Liver (tissue), 9 donors: ENCODE results near the gene APOA1. TPM values are rescaled to one million over a fixed set of nuclear protein-coding genes. Genes with fewer than 3 reads are reported as not detected.

Experiments
- DNase-seq: peaks from one replicate; pipeline ENCODE4 v3.0.0-alpha.2; 2017; ENCODE audit warnings: low spot score
- H3K27ac ChIP-seq, 2 donors: one replicate each; pipeline ENCODE4 v1.7.0; 2013; ENCODE audit warnings: inconsistent platforms in 2 of 2, low read length in 2 of 2, control low read depth in 1 of 2, low read depth in 1 of 2, mild to moderate bottlenecking in 1 of 2
- H3K27me3 ChIP-seq, 4 donors: one replicate each; pipeline versions ENCODE4 v1.6.1 to v1.7.0; 2013; ENCODE audit warnings: low read length in 3 of 4, inconsistent platforms in 1 of 4, mild to moderate bottlenecking in 1 of 4, moderate library complexity in 1 of 4; ENCODE audit not compliant: control insufficient read depth in 4 of 4, insufficient read depth in 4 of 4
- H3K36me3 ChIP-seq, 4 donors: one replicate each; pipeline versions ENCODE4 v1.6.1 to v1.7.0; 2013; ENCODE audit warnings: low read length in 3 of 4, mild to moderate bottlenecking in 3 of 4, low read depth in 1 of 4, moderate library complexity in 1 of 4; ENCODE audit not compliant: control insufficient read depth in 4 of 4, insufficient read depth in 3 of 4
- H3K4me1 ChIP-seq, 4 donors: one replicate each; pipeline versions ENCODE4 v1.6.1 to v1.7.0; 2013; ENCODE audit warnings: low read length in 3 of 4, mild to moderate bottlenecking in 3 of 4, moderate library complexity in 1 of 4; ENCODE audit not compliant: control insufficient read depth in 4 of 4, insufficient read depth in 4 of 4
- H3K4me3 ChIP-seq, 3 donors: one replicate each; pipeline versions ENCODE4 v1.6.1 to v1.7.0; 2013; ENCODE audit warnings: low read length in 3 of 3, control low read depth in 1 of 3, low read depth in 1 of 3, mild to moderate bottlenecking in 1 of 3
- H3K9ac ChIP-seq, 2 donors: one replicate each; pipeline ENCODE4 v1.7.0; 2013; ENCODE audit warnings: low read length in 2 of 2, mild to moderate bottlenecking in 2 of 2, moderate library complexity in 2 of 2, control low read depth in 1 of 2, low read depth in 1 of 2
- H3K9me3 ChIP-seq, 4 donors: one replicate each; pipeline versions ENCODE4 v1.6.1 to v1.7.0; 2013; ENCODE audit warnings: low read length in 3 of 4; ENCODE audit not compliant: control insufficient read depth in 4 of 4
- ATF3 ChIP-seq: IDR thresholded peaks from 2 replicates; pipeline ENCODE4 v1.6.1; 2016; ENCODE audit warnings: antibody characterized with exemption
- CTCF ChIP-seq: fragments of 150-350 bp; IDR thresholded peaks from 2 replicates; pipeline ENCODE4 v1.5.1; 2017; ENCODE audit warnings: improper control_type of control experiment, low read depth, low read length; ENCODE audit not compliant: missing input control
- EGR1 ChIP-seq, 2 donors: IDR thresholded peaks; 2 replicates each; pipeline ENCODE4 v1.6.1; 2016 to 2018; ENCODE audit warnings: antibody characterized with exemption in 2 of 2, low read depth in 2 of 2
- FOXA1 ChIP-seq: IDR thresholded peaks from 2 replicates; pipeline ENCODE4 v1.6.1; 2016; ENCODE audit warnings: antibody characterized with exemption
- FOXA2 ChIP-seq: IDR thresholded peaks from 2 replicates; pipeline ENCODE4 v1.6.1; 2016; ENCODE audit warnings: antibody characterized with exemption
- GABPA ChIP-seq, 2 donors: IDR thresholded peaks in 1 of 2; conservative IDR thresholded peaks in 1 of 2; 2 replicates each; pipeline ENCODE4 v1.6.1; 2016; ENCODE audit warnings: antibody characterized with exemption in 2 of 2, mild to moderate bottlenecking in 1 of 2, moderate library complexity in 1 of 2
- HNF4A ChIP-seq, 2 donors: conservative IDR thresholded peaks; 2 replicates each; pipeline ENCODE4 v1.6.1; 2016; ENCODE audit warnings: antibody characterized with exemption in 2 of 2, mild to moderate bottlenecking in 2 of 2
- HNF4G ChIP-seq: IDR thresholded peaks from 2 replicates; pipeline ENCODE4 v1.6.1; 2016; ENCODE audit warnings: antibody characterized with exemption
- JUND ChIP-seq, 2 donors: IDR thresholded peaks; 2 replicates each; pipeline ENCODE4 v1.6.1; 2016; ENCODE audit warnings: antibody characterized with exemption in 2 of 2
- MAX ChIP-seq: IDR thresholded peaks from 2 replicates; pipeline ENCODE4 v1.6.1; 2016; ENCODE audit warnings: antibody characterized with exemption
- NR2F2 ChIP-seq: IDR thresholded peaks from 2 replicates; pipeline ENCODE4 v1.6.1; 2016; ENCODE audit warnings: antibody characterized with exemption
- RAD21 ChIP-seq, 2 donors: IDR thresholded peaks; 2 replicates each; pipeline ENCODE4 v1.6.1; 2016; ENCODE audit warnings: antibody characterized with exemption in 2 of 2, mild to moderate bottlenecking in 2 of 2
- RXRA ChIP-seq, 2 donors: IDR thresholded peaks; 2 replicates each; pipeline ENCODE4 v1.6.1; 2017 to 2018; ENCODE audit warnings: antibody characterized with exemption in 2 of 2, mild to moderate bottlenecking in 1 of 2
- SP1 ChIP-seq: IDR thresholded peaks from 2 replicates; pipeline ENCODE4 v1.6.1; 2018; ENCODE audit warnings: antibody characterized with exemption, mild to moderate bottlenecking
- TAF1 ChIP-seq: conservative IDR thresholded peaks from 2 replicates; pipeline ENCODE4 v1.6.1; 2016; ENCODE audit warnings: antibody characterized with exemption, mild to moderate bottlenecking
- ZBTB33 ChIP-seq: IDR thresholded peaks from 2 replicates; pipeline ENCODE4 v1.6.1; 2016; ENCODE audit warnings: antibody characterized with exemption
- WGBS: extraction: QIAGEN DNeasy Blood & Tissue Kit; methylation state at CpG from one replicate; pipeline ENCODE4 v1.1.7; 2013; 5-methylcytosine and 5-hydroxymethylcytosine counted together
- polyA plus RNA-seq, 2 donors: library from polyadenylated mRNA; stranded (reverse) in 1 of 2; unstranded in 1 of 2; fragments of 200-250 nt in 1 of 2; fragments of >200 nt in 1 of 2; fragmentation: Nextera tagmentation in 1 of 2; extraction: Ambion mirVana in 1 of 2; gene quantifications; one replicate each; pipeline versions ENCODE4 v1.2.1 to v1.2.3, GENCODE V29; 2013 to 2015
- total RNA-seq, 2 donors: library from RNA; depleted of rRNA; stranded (reverse); fragments of >200 nt; gene quantifications; one replicate each; pipeline ENCODE4 v1.2.3, GENCODE V29; 2014
- donor health status: healthy.
- donor health status: healthy.
- donor health status: healthy.
- donor health status: healthy.
- donor health status: healthy.

APOA1 gene
- total and polyA plus RNA-seq, 4 donors = 4,271 to 17,093 (median 8,590) TPM

GRCh38 chr11:116882386-116882785, 45.0 kb upstream of the APOA1 start:
- Histone ChIP-seq H3K27me3 (no peaks in the 10 kb centered on the region), H3K4me1 (peaks cover 0 to 3% (median 0%) of the 10 kb centered on the region in 4 donors), H3K9ac (no peak overlapping the region), H3K27ac (no peak overlapping the region), H3K4me3 (no peak overlapping the region), H3K36me3 (peaks cover 0 to 6% (median 4%) of the 10 kb centered on the region in 4 donors), H3K9me3 (no peaks in the 10 kb centered on the region)
- no peak for DNase-seq
- TF ChIP-seq HNF4A (conservative IDR thresholded peaks at IDR 0.05) (no peak), FOXA1 (no peak), TAF1 (no peak), ZBTB33 (no peak), RAD21 (IDR thresholded peaks at IDR 0.05) (no peak), EGR1 (IDR thresholded peaks at IDR 0.05; ENCODE audit: low read depth in 2 of 2) (no peak), GABPA (IDR thresholded peaks at IDR 0.05 in 1 of 2, conservative IDR thresholded peaks at IDR 0.05 in 1 of 2) (no peak), JUND (IDR thresholded peaks at IDR 0.05) (no peak), SP1 (no peak), NR2F2 (no peak), HNF4G (no peak)

- DNase-seq = no peak
- Histone ChIP-seq H3K4me3 (no peak overlapping the region), H3K9me3 (no peaks in the 10 kb centered on the region), H3K9ac (no peak overlapping the region), H3K36me3 (peaks cover 0 to 8% (median 4%) of the 10 kb centered on the region in 4 donors), H3K27ac (no peak overlapping the region), H3K4me1 (peaks cover 0 to 4% (median 2%) of the 10 kb centered on the region in 4 donors), H3K27me3 (no peaks in the 10 kb centered on the region)
- TF ChIP-seq TAF1 (no peak), GABPA (IDR thresholded peaks at IDR 0.05 in 1 of 2, conservative IDR thresholded peaks at IDR 0.05 in 1 of 2) (no peak), RAD21 (IDR thresholded peaks at IDR 0.05) (no peak), RXRA (IDR thresholded peaks at IDR 0.05) (no peak), ATF3 (no peak), HNF4A (conservative IDR thresholded peaks at IDR 0.05) (no peak), SP1 (no peak), HNF4G (no peak), NR2F2 (no peak)
- WGBS = 91% methylated on average over 6 of the region's 6 CpGs
These were observed 43.7 kb upstream of the APOA1 start for GRCh38 chr11:116881143-116881542.

GRCh38 chr11:116879800-116880625, 42.6 kb upstream of the APOA1 start:
- H3K4me1 ChIP-seq = peaks cover 0 to 4% (median 2%) of the 10 kb centered on the region in 4 donors
- H3K4me3 ChIP-seq = no peak overlapping the region
- H3K9me3 ChIP-seq = no peaks in the 10 kb centered on the region
- H3K9ac ChIP-seq = no peak overlapping the region
- H3K27me3 ChIP-seq = no peaks in the 10 kb centered on the region
- no peak for DNase-seq
- H3K36me3 ChIP-seq = peaks cover 4 to 17% (median 11%) of the 10 kb centered on the region in 4 donors
- no peak overlapping the region for H3K27ac ChIP-seq
- TF ChIP-seq RXRA (IDR thresholded peaks at IDR 0.05) = no peak
- no peak for TF ChIP-seq JUND (IDR thresholded peaks at IDR 0.05)
- TF ChIP-seq CTCF = peak; percentile 68
- peak; percentile 93 to 95 for TF ChIP-seq RAD21 (IDR thresholded peaks at IDR 0.05)
- TF ChIP-seq FOXA2 = no peak
- no peak for TF ChIP-seq NR2F2
- no peak for TF ChIP-seq MAX
- TF ChIP-seq GABPA (IDR thresholded peaks at IDR 0.05 in 1 of 2, conservative IDR thresholded peaks at IDR 0.05 in 1 of 2) = no peak
- TF ChIP-seq HNF4G = no peak
- 64% methylated on average over 5 of the region's 5 CpGs for WGBS
